HepG2 (cell line): ENCODE measurements around the gene SHISA9. TPM values are rescaled to one million over a fixed set of nuclear protein-coding genes. Genes with fewer than 3 reads are reported as not detected.

Experiments used
- ATAC-seq: fragments of 200-7000 bp; cut with Tn5 transposase; 3 replicates; pipeline ENCODE4 v1.9.1; 2020; ENCODE audit warnings: mild to moderate bottlenecking, moderate library complexity
- BruUV-seq: library from RNA; stranded (reverse); fragments of 400-500 nt; replicated peaks from 2 replicates; lab custom pipeline; 2021; lab: Mats Ljungman, UMichigan
- CTCF ChIA-PET: fragments of 300-600 bp; formaldehyde crosslinking; extraction: SDS; loops from one replicate; lab custom pipeline; 2021; ENCODE audit warnings: low total read pairs, inconsistent platforms, low intra/inter-chr PET ratio; lab: Yijun Ruan, JAX
- POLR2A ChIA-PET: fragments of 350-600 bp; sonication (Branson Sonifier 250); formaldehyde crosslinking; loops from one replicate; lab custom pipeline; 2020; ENCODE audit warnings: antibody characterized with exemption, inconsistent platforms; lab: Yijun Ruan, JAX
- DNase-seq: peaks from one replicate; pipeline ENCODE4 v3.0.0-alpha.2; 2015; ENCODE audit warnings: low spot score
- FAIRE-seq: peaks from 3 replicates; lab custom pipeline; 2011; peaks lifted over from hg19 to GRCh38; lab: Jason Lieb, UNC
- H2AFZ ChIP-seq: one replicate; pipeline ENCODE4 v1.6.1; 2011; ENCODE audit warnings: low read length, inconsistent platforms
- H3K27ac ChIP-seq: fragments of 300-600 bp; 3 replicates; pipeline ENCODE4 v1.8.0; 2011; ENCODE audit warnings: mixed run types, mild to moderate bottlenecking, mixed read lengths, low read length, inconsistent platforms; ENCODE audit not compliant: insufficient read depth; ENCODE audit errors: extremely low read length
- H3K27me3 ChIP-seq, 2 experiments: fragments of 200-600 bp in 1 of 2; 2 replicates in 1 of 2; 3 replicates in 1 of 2; pipeline versions ENCODE4 v1.6.0 to v1.8.0; 2011; ENCODE audit warnings: low read length in 2 of 2, mild to moderate bottlenecking in 2 of 2, moderate library complexity in 2 of 2, inconsistent platforms in 1 of 2; ENCODE audit not compliant: insufficient read depth in 2 of 2, control insufficient read depth in 1 of 2
- H3K36me3 ChIP-seq, 2 experiments: fragments of 200-600 bp in 1 of 2; replicated peaks in 1 of 2; 2 replicates in 1 of 2; 3 replicates in 1 of 2; pipeline versions ENCODE4 v1.5.1 to v1.8.0; 2011; ENCODE audit warnings: low read length in 2 of 2, inconsistent platforms in 1 of 2; ENCODE audit not compliant: insufficient read depth in 2 of 2, control insufficient read depth in 1 of 2
- H3K4me1 ChIP-seq: 2 replicates; pipeline ENCODE4 v1.5.1; 2012; ENCODE audit warnings: low read length, inconsistent platforms; ENCODE audit not compliant: insufficient read depth
- H3K4me2 ChIP-seq: 2 replicates; pipeline ENCODE4 v1.6.0; 2011; ENCODE audit warnings: low read depth, low read length, inconsistent platforms
- H3K4me3 ChIP-seq, 3 experiments: fragments of 200-600 bp in 1 of 3; sonication (generic), shearing (Covaris generic) in 1 of 3; replicated peaks in 1 of 3; 2 replicates each; pipeline ENCODE4 v1.5.1; 2011 to 2016; ENCODE audit warnings: low read length in 3 of 3, inconsistent platforms in 2 of 3, low read depth in 2 of 3, mild to moderate bottlenecking in 2 of 3, control low read depth in 1 of 3, mixed read lengths in 1 of 3; ENCODE audit not compliant: insufficient read depth in 1 of 3
- H3K79me2 ChIP-seq: one replicate; pipeline ENCODE4 v1.6.1; 2011; ENCODE audit warnings: low read length, inconsistent platforms; ENCODE audit not compliant: insufficient read depth
- H3K9ac ChIP-seq: 2 replicates; pipeline ENCODE4 v1.6.0; 2011; ENCODE audit warnings: mild to moderate bottlenecking, low read depth, low read length, inconsistent platforms; ENCODE audit not compliant: insufficient read depth
- H3K9me3 ChIP-seq: 2 replicates; pipeline ENCODE4 v1.5.1; 2012; ENCODE audit warnings: mild to moderate bottlenecking, low read length
- H4K20me1 ChIP-seq: 2 replicates; pipeline ENCODE4 v1.6.0; 2011; ENCODE audit warnings: inconsistent platforms, mild to moderate bottlenecking, low read length, moderate library complexity; ENCODE audit not compliant: insufficient read depth
- ARID5B ChIP-seq: IDR thresholded peaks from 2 replicates; pipeline ENCODE4 v1.4.0; 2020; ENCODE audit warnings: mild to moderate bottlenecking, missing genetic modification reagents
- CEBPZ ChIP-seq: IDR thresholded peaks from 2 replicates; pipeline ENCODE4 v1.6.1; 2012; ENCODE audit warnings: low read length, improper control_type of control experiment
- CREB3 ChIP-seq: sonication (generic); formaldehyde crosslinking; IDR thresholded peaks from 2 replicates; pipeline ENCODE4 v1.5.0; 2020; ENCODE audit warnings: missing genetic modification reagents
- CREBL2 ChIP-seq: sonication (generic); formaldehyde crosslinking; IDR thresholded peaks from 2 replicates; pipeline ENCODE4 v1.8.1; 2023; ENCODE audit warnings: missing genetic modification reagents, mild to moderate bottlenecking, borderline replicate concordance
- ELF1 ChIP-seq: sonication (generic); formaldehyde crosslinking; IDR thresholded peaks from 2 replicates; pipeline ENCODE4 v1.4.0; 2020; ENCODE audit warnings: missing genetic modification reagents
- EP300 ChIP-seq, 3 experiments: sonication (generic) in 1 of 3; formaldehyde crosslinking in 1 of 3; IDR thresholded peaks; 2 replicates each; pipeline versions ENCODE4 v1.5.1 to v1.6.1; 2011 to 2020; ENCODE audit warnings: low read depth in 2 of 3, low read length in 2 of 3, borderline replicate concordance in 1 of 3, improper control_type of control experiment in 1 of 3, mild to moderate bottlenecking in 1 of 3, missing genetic modification reagents in 1 of 3, moderate library complexity in 1 of 3
- MBNL3 ChIP-seq: fragments of 250-450 bp; sonication (Bioruptor Pico); conservative IDR thresholded peaks from 2 replicates; pipeline ENCODE4 v1.8.0; 2022; ENCODE audit warnings: mild to moderate bottlenecking, inconsistent platforms
- NR0B2 ChIP-seq: sonication (generic); formaldehyde crosslinking; IDR thresholded peaks from 2 replicates; pipeline ENCODE4 v1.4.0; 2020; ENCODE audit warnings: mild to moderate bottlenecking, missing genetic modification reagents
- REL ChIP-seq: sonication (generic); formaldehyde crosslinking; conservative IDR thresholded peaks from 2 replicates; pipeline ENCODE4 v1.8.0; 2022; ENCODE audit warnings: mild to moderate bottlenecking, missing genetic modification reagents, moderate library complexity
- RFX5 ChIP-seq: IDR thresholded peaks from 2 replicates; pipeline ENCODE4 v1.6.1; 2011; ENCODE audit warnings: low read depth, low read length, improper control_type of control experiment
- SIX4 ChIP-seq: sonication (generic); formaldehyde crosslinking; IDR thresholded peaks from 2 replicates; pipeline ENCODE4 v1.4.0; 2020; ENCODE audit warnings: missing genetic modification reagents
- THAP8 ChIP-seq: sonication (generic); formaldehyde crosslinking; IDR thresholded peaks from 2 replicates; pipeline ENCODE4 v1.5.1; 2020; ENCODE audit warnings: missing genetic modification reagents, mild to moderate bottlenecking, borderline replicate concordance
- ZBTB21 ChIP-seq: sonication (generic); formaldehyde crosslinking; IDR thresholded peaks from 2 replicates; pipeline ENCODE4 v1.4.0; 2020; ENCODE audit warnings: missing genetic modification reagents
- WGBS: methylation state at CpG from one replicate; pipeline ENCODE4 v1.1.6; 2017; ENCODE audit warnings: low lambda C conversion rate; 5-methylcytosine and 5-hydroxymethylcytosine counted together
- in situ Hi-C: cut with HindIII; loops from 2 replicates; pipeline ENCODE4 v1.10.0; 2017; ENCODE audit warnings: low pct_unique_long_range_greater_than_20kb; ENCODE audit not compliant: extremely low pct_ligation_motif_present
- intact Hi-C: fragments of 100-400 bp; cut with micrococcal nuclease; formaldehyde crosslinking; loops from one replicate; pipeline ENCODE4 v1.10.0; 2022; ENCODE audit not compliant: unreplicated experiment
- polyA plus RNA-seq, 8 experiments: library from polyadenylated mRNA; depleted of rRNA in 3 of 8; stranded (reverse) in 7 of 8; unstranded in 1 of 8; fragments of >200 nt; fragmentation: Illumina TruSeq in 4 of 8; extraction: Trizol in 4 of 8; gene quantifications; 2 replicates each; pipeline versions ENCODE4 v1.2.1 to v1.2.3, GENCODE V29; 2011 to 2016; ENCODE audit warnings: low read depth in 4 of 8, missing spikeins in 1 of 8, mixed read lengths in 1 of 8; ENCODE audit not compliant: insufficient read depth in 1 of 8
- total RNA-seq, 5 experiments: library from RNA; depleted of rRNA; stranded (reverse); fragments of >200 nt; fragmentation: Illumina TruSeq; extraction: Trizol; gene quantifications; 2 replicates each; pipeline ENCODE4 v1.2.3, GENCODE V29; 2016; ENCODE audit warnings: low read depth in 1 of 5

The SHISA9 gene
- total and polyA plus RNA-seq, 2 of the 13 experiments (the other 11 are each of a cell fraction or from before 2014, with no cell fraction given), result 0.01 TPM; not detected in 1

- ATAC-seq (no peak), DNase-seq (no peak)
- Histone ChIP-seq H3K27ac (no peak overlapping the region), H3K9ac (no peak overlapping the region), H3K9me3 (no peaks in the 10 kb centered on the region), H2AFZ (no peak overlapping the region)
- intact Hi-C loops (no loop called here), in situ Hi-C loops (no loop called here)
- no peak for TF ChIP-seq CREBL2
- no peak for TF ChIP-seq THAP8 (CRISPR knock-in tag)
- TF ChIP-seq MBNL3 (CRISPR knock-in tag), result no peak
- no peak for TF ChIP-seq NR0B2 (CRISPR knock-in tag)
- no peak for TF ChIP-seq EP300 (IDR thresholded peaks at IDR 0.05; ENCODE audit: low read depth in 2 of 2, low read length in 2 of 2)
- TF ChIP-seq EP300 (CRISPR knock-in tag; IDR thresholded peaks at IDR 0.05; ENCODE audit: borderline replicate concordance), result no peak
- TF ChIP-seq REL (CRISPR knock-in tag), result no peak
- no peak for TF ChIP-seq ARID5B (CRISPR knock-in tag)
- no peak for TF ChIP-seq SIX4
- TF ChIP-seq RFX5, result no peak
- TF ChIP-seq ELF1, result no peak
- TF ChIP-seq CEBPZ, result no peak
- no peak for TF ChIP-seq ZBTB21 (CRISPR knock-in tag)
- no peak for TF ChIP-seq CREB3
- TF ChIP-seq, all 625 proteins: peak for 0
- Histone ChIP-seq H3K36me3 (no peaks in the 10 kb centered on the region), H3K27me3 (no peaks in the 10 kb centered on the region), H3K4me2 (no peak overlapping the region), H3K4me3 (no peak overlapping the region), H3K79me2 (no peaks in the 10 kb centered on the region), H4K20me1 (no peaks in the 10 kb centered on the region), H3K4me1 (no peaks in the 10 kb centered on the region)
- FAIRE-seq, result no peak
- ChIA-PET POLR2A (no interaction called here), CTCF (no interaction called here)
- BruUV-seq, result no TSS peak
- WGBS, result 18% methylated on average over 4 of the region's 4 CpGs
Observed at GRCh38 chr16:13206606-13207005, 305.2 kb downstream of the SHISA9 start.
